GM12872 (cell line): ENCODE measurements around the gene VAV2.

Experiments used
- CTCF ChIP-seq: IDR thresholded peaks from 3 replicates; pipeline ENCODE4 v1.5.1; 2011; ENCODE audit warnings: low read depth, mild to moderate bottlenecking, low read length, moderate library complexity; ENCODE audit not compliant: insufficient read depth

VAV2 gene

GRCh38 chr9:133754187-133754586 is 237.9 kb downstream of the VAV2 start:
- no peak for TF ChIP-seq CTCF

DNA sequence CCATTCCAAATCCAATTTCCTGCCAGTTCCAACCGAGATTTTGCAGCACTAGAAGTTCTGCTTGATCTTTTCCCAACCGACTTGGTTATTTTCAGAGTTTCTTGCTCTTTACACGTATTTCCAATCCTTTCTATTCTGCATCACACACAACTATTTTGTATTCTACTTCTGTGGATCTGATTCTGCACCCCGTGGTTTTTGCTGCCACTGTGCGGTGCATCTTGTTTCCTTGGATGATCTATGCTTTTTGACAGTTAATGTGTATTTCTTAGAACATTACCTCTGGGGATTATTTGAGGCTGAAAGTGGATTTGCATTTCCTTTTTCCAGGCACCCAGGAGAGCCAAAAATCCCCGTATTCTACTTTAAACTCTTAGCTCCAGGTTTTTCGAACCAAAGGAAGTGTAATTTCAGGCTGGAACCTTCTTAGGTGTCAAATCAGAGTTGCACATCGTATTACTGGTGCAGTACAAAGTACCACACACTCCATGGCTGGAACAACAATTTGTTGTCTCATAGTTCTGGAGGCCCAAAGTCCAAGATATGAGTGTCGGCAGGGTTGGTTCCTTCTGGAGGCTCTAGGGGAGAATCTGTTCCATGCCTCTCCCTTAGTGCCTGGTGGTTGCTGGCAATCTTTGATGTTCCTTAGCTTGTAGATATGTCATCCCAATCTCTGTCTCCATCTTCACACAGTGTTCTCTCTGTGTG is 239.2 kb downstream of the VAV2 start:
- no peak for TF ChIP-seq CTCF

GRCh38 chr9:133750982-133751649 is 241.0 kb downstream of the VAV2 start:
- no peak for TF ChIP-seq CTCF

DNA sequence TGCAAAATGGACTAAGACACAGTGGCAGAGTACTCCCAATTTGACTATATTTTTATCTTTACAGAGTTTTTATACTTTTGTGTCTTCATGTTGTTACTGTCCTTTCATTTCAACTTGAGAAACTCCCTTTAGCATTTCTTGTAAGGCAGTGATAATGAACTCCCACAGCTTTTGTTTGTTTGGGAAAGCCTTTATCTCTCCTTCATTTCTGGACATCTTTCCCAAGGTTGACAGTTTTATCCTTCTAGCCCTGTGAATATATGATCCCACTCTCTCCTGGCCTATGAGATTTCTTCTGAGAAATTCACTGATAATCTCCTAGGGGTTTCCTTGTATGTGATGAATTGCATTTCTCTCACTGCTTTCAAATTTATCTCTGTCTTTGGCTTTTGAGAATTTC is 244.8 kb downstream of the VAV2 start:
- no peak for TF ChIP-seq CTCF

DNA sequence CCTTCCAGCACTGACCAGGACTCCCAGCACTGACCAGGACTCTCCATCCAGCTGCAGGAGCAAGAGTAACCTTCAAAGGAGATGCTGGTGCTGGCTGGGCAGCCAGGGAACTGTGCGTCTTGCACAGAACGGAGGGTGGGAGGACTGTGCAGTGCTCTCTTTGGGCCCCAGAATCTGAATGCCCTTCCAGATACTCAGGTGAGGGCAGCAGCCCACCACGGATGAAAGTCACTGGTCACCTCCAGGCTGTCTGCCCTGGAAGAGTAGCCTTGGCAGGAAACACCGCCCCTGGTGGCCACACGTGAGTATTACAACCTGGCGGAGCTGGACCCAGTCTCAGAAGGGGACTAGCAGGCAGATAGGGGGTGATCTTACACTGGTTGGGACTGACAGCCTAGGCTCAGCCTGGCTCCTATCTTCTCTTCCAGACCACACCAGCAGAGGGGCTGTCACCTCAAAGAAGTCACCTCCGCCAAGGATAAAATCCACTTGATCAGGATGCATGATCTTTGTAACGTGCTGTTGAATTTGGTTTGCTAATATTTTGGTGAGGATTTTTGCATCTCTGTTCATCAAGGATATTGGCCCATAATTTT is 249.2 kb downstream of the VAV2 start:
- peak; percentile 99 for TF ChIP-seq CTCF

DNA sequence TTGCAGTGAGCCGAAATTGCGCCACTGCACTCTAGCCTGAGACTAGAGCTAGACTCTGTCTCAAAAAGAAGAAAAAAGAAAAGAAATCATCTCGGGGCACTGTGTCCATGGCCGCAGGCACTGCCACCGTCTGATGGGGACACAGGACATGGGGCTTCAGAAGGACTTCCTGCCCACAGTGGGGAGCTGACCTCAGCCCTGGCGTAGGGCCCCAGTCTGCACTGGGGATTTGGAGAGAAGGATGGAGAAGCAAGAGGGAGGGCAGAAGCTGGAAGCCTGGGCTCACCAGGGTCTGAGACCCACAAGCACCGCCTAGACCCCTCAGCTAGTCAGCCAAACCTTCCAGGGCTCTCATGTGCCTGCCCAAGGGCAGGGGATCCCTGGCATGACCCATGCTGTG is 249.9 kb downstream of the VAV2 start:
- TF ChIP-seq CTCF = no peak

DNA sequence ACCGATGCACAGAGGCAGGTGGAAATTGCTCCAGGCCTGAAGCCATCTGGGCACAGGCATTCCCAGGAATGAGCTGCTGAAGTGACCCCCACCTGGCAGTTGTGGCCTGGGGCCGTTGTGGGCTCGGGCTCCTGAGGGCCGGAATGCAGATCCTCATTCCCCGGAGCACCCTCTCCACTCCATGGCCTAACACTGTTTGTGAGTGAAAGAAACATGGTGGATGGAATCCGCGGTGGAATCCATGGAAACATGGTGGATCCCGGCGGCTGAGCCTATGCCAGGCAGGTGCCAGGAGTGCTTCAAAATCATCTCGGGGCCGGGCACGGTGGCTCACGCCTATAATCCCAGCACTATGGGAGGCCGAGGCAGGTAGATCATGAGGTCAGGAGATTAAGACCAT is 250.4 kb downstream of the VAV2 start:
- TF ChIP-seq CTCF = no peak
